Measurements from ENCODE around the gene COL9A2.

Gene COL9A2

GRCh38 chr1:40306296-40306695, 10.8 kb downstream of the COL9A2 start:
- Histone ChIP-seq H3K9me3 (ENCODE audit: insufficient read depth, low read length) (no peaks in the 10 kb centered on the region), H2AFZ (ENCODE audit: low read depth, low read length, severe bottlenecking) (no peak overlapping the region), H3K36me3 (ENCODE audit: low read length) (no peaks in the 10 kb centered on the region), H3K4me2 (ENCODE audit: low read depth, low read length, poor library complexity, severe bottlenecking) (no peak overlapping the region), H3K27ac (ENCODE audit: low read depth, low read length) (no peak overlapping the region), H3K27me3 (ENCODE audit: low read length) (no peaks in the 10 kb centered on the region), H3K9ac (ENCODE audit: low read length) (no peak overlapping the region), H3K79me2 (ENCODE audit: insufficient read depth, low read length) (no peaks in the 10 kb centered on the region), H3K9me2 (replicated peaks; ENCODE audit: insufficient read depth, low read length) (no peaks in the 10 kb centered on the region), H3K4me3 (ENCODE audit: insufficient read depth, low read length, poor library complexity, severe bottlenecking) (no peak overlapping the region), H3F3A (ENCODE audit: insufficient read depth) (no peaks in the 10 kb centered on the region), H4K20me1 (ENCODE audit: low read depth, low read length) (no peaks in the 10 kb centered on the region)
- TF ChIP-seq CTCF (IDR thresholded peaks at IDR 0.05; ENCODE audit: insufficient read depth, low read length, poor library complexity, severe bottlenecking): no peak
- TF ChIP-seq EZH2phosphoT487 (conservative IDR thresholded peaks at IDR 0.05; ENCODE audit: low read length): no peak

GRCh38 chr1:40305871-40306270, 11.2 kb downstream of the COL9A2 start:
- H3K9me3 ChIP-seq (ENCODE audit: insufficient read depth, low read length): no peaks in the 10 kb centered on the region
- H3K9ac ChIP-seq (ENCODE audit: low read length): no peak overlapping the region
- no peak overlapping the region for H2AFZ ChIP-seq (ENCODE audit: low read depth, low read length, severe bottlenecking)
- no peak overlapping the region for H3K27ac ChIP-seq (ENCODE audit: low read depth, low read length)
- H3K9me2 ChIP-seq (replicated peaks; ENCODE audit: insufficient read depth, low read length): no peaks in the 10 kb centered on the region
- H3K79me2 ChIP-seq (ENCODE audit: insufficient read depth, low read length): no peaks in the 10 kb centered on the region
- no peaks in the 10 kb centered on the region for H4K20me1 ChIP-seq (ENCODE audit: low read depth, low read length)
- H3K27me3 ChIP-seq (ENCODE audit: low read length): no peaks in the 10 kb centered on the region
- H3K4me2 ChIP-seq (ENCODE audit: low read depth, low read length, poor library complexity, severe bottlenecking): no peak overlapping the region
- H3K36me3 ChIP-seq (ENCODE audit: low read length): no peaks in the 10 kb centered on the region
- no peak overlapping the region for H3K4me3 ChIP-seq (ENCODE audit: insufficient read depth, low read length, poor library complexity, severe bottlenecking)
- TF ChIP-seq CTCF (IDR thresholded peaks at IDR 0.05; ENCODE audit: insufficient read depth, low read length, poor library complexity, severe bottlenecking) (no peak), EZH2phosphoT487 (conservative IDR thresholded peaks at IDR 0.05; ENCODE audit: low read length) (no peak)
- H3F3A ChIP-seq (ENCODE audit: insufficient read depth): no peaks in the 10 kb centered on the region

- Histone ChIP-seq H3K27me3 (ENCODE audit: low read length) (no peaks in the 10 kb centered on the region), H3K9me2 (replicated peaks; ENCODE audit: insufficient read depth, low read length) (no peaks in the 10 kb centered on the region), H2AFZ (ENCODE audit: low read depth, low read length, severe bottlenecking) (no peak overlapping the region), H3K4me2 (ENCODE audit: low read depth, low read length, poor library complexity, severe bottlenecking) (no peak overlapping the region), H3K27ac (ENCODE audit: low read depth, low read length) (no peak overlapping the region), H3F3A (ENCODE audit: insufficient read depth) (no peaks in the 10 kb centered on the region), H3K36me3 (ENCODE audit: low read length) (no peaks in the 10 kb centered on the region), H3K4me3 (ENCODE audit: insufficient read depth, low read length, poor library complexity, severe bottlenecking) (no peak overlapping the region), H3K9ac (ENCODE audit: low read length) (no peak overlapping the region), H4K20me1 (ENCODE audit: low read depth, low read length) (no peaks in the 10 kb centered on the region), H3K79me2 (ENCODE audit: insufficient read depth, low read length) (no peaks in the 10 kb centered on the region), H3K9me3 (ENCODE audit: insufficient read depth, low read length) (no peaks in the 10 kb centered on the region)
- TF ChIP-seq EZH2phosphoT487 (conservative IDR thresholded peaks at IDR 0.05; ENCODE audit: low read length) (no peak), CTCF (IDR thresholded peaks at IDR 0.05; ENCODE audit: insufficient read depth, low read length, poor library complexity, severe bottlenecking) (no peak)
Measured at GRCh38 chr1:40305451-40305850, 11.6 kb downstream of the COL9A2 start.

Data from SU-DHL-6 (cell line).